ENCODE measurements around the gene LRP1.

The LRP1 gene

GRCh38 chr12:57106021-57106708, 22.1 kb upstream of the LRP1 start:
- DNase-seq (ENCODE audit: low spot score): no peak
- no peak for TF ChIP-seq CTCF (IDR thresholded peaks at IDR 0.05; ENCODE audit: extremely low read depth, insufficient read depth, missing control alignments)
- in situ Hi-C loops (cut with MboI; ENCODE audit: low pct_unique_long_range_greater_than_20kb, low sequenced_read_pairs, unreplicated experiment): no loop called here

- no peak for DNase-seq (ENCODE audit: low spot score)
- TF ChIP-seq CTCF (IDR thresholded peaks at IDR 0.05; ENCODE audit: extremely low read depth, insufficient read depth, missing control alignments): no peak
Measured at GRCh38 chr12:57107456-57108155, 20.7 kb upstream of the LRP1 start.

GRCh38 chr12:57109207-57110103, 18.8 kb upstream of the LRP1 start:
- no peak for DNase-seq (ENCODE audit: low spot score)
- in situ Hi-C loops (cut with MboI; ENCODE audit: low pct_unique_long_range_greater_than_20kb, low sequenced_read_pairs, unreplicated experiment): loop anchor here (10.0 kb wide), 1 partner anchor 355 kb away; the partner anchor contains the start of gene PRIM1
- TF ChIP-seq CTCF (IDR thresholded peaks at IDR 0.05; ENCODE audit: extremely low read depth, insufficient read depth, missing control alignments): no peak

More at GRCh38 chr12:57107456-57108155, 20.7 kb upstream of the LRP1 start:
- in situ Hi-C loops (cut with MboI; ENCODE audit: low pct_unique_long_range_greater_than_20kb, low sequenced_read_pairs, unreplicated experiment): no loop called here

GRCh38 chr12:57110104-57111030, 17.9 kb upstream of the LRP1 start:
- no peak for TF ChIP-seq CTCF (IDR thresholded peaks at IDR 0.05; ENCODE audit: extremely low read depth, insufficient read depth, missing control alignments)
- in situ Hi-C loops (cut with MboI; ENCODE audit: low pct_unique_long_range_greater_than_20kb, low sequenced_read_pairs, unreplicated experiment): loop anchor here (10.0 kb wide), 1 partner anchor 356 kb away; the partner anchor contains the start of gene PRIM1
- peak; percentile 81 for DNase-seq (ENCODE audit: low spot score)

- in situ Hi-C loops (cut with MboI; ENCODE audit: low pct_unique_long_range_greater_than_20kb, low sequenced_read_pairs, unreplicated experiment): loop anchor here (10.0 kb wide), 1 partner anchor 356 kb away; the partner anchor contains the start of gene PRIM1
- peak; percentile 73 for DNase-seq (ENCODE audit: low spot score)
- no peak for TF ChIP-seq CTCF (IDR thresholded peaks at IDR 0.05; ENCODE audit: extremely low read depth, insufficient read depth, missing control alignments)
Measured at GRCh38 chr12:57111031-57111734, 17.1 kb upstream of the LRP1 start, which contains the start of gene STAT6. Gene STAT6 (minus strand): TSS chr12:57111362. CDS start chr12:57108278, 3,084 bp downstream.

Data from GM13977 (cell line).